ENCODE measurements around the gene THBS1.

The THBS1 gene

DNA sequence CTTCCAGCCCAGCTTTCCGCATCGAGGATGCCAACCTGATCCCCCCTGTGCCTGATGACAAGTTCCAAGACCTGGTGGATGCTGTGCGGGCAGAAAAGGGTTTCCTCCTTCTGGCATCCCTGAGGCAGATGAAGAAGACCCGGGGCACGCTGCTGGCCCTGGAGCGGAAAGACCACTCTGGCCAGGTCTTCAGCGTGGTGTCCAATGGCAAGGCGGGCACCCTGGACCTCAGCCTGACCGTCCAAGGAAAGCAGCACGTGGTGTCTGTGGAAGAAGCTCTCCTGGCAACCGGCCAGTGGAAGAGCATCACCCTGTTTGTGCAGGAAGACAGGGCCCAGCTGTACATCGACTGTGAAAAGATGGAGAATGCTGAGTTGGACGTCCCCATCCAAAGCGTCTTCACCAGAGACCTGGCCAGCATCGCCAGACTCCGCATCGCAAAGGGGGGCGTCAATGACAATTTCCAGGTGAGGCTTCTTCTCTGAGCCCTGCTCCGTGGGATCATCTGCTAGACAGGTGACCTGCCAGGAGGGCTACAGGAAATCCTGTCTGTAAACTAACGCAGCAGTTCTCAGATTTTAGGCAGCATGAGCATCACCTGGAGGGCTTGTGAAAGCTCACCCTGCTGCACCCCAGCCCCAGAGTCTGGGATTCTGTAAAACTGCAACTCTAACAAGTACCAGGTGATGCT lies 1.6 kb downstream of the THBS1 start:
- TF ChIP-seq, protein P1, sequence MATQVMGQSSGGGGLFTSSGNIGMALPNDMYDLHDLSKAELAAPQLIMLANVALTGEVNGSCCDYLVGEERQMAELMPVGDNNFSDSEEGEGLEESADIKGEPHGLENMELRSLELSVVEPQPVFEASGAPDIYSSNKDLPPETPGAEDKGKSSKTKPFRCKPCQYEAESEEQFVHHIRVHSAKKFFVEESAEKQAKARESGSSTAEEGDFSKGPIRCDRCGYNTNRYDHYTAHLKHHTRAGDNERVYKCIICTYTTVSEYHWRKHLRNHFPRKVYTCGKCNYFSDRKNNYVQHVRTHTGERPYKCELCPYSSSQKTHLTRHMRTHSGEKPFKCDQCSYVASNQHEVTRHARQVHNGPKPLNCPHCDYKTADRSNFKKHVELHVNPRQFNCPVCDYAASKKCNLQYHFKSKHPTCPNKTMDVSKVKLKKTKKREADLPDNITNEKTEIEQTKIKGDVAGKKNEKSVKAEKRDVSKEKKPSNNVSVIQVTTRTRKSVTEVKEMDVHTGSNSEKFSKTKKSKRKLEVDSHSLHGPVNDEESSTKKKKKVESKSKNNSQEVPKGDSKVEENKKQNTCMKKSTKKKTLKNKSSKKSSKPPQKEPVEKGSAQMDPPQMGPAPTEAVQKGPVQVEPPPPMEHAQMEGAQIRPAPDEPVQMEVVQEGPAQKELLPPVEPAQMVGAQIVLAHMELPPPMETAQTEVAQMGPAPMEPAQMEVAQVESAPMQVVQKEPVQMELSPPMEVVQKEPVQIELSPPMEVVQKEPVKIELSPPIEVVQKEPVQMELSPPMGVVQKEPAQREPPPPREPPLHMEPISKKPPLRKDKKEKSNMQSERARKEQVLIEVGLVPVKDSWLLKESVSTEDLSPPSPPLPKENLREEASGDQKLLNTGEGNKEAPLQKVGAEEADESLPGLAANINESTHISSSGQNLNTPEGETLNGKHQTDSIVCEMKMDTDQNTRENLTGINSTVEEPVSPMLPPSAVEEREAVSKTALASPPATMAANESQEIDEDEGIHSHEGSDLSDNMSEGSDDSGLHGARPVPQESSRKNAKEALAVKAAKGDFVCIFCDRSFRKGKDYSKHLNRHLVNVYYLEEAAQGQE (IDR thresholded peaks at IDR 0.05; ENCODE audit: low read depth): no peak
- no peak for TF ChIP-seq TCF12 (IDR thresholded peaks at IDR 0.05; ENCODE audit: low read depth)
- TF ChIP-seq TEAD4 (IDR thresholded peaks at IDR 0.05): no peak
- no peak for TF ChIP-seq TAF1 (IDR thresholded peaks at IDR 0.05; ENCODE audit: low read depth)
- no peak for TF ChIP-seq MAX (IDR thresholded peaks at IDR 0.05)

DNA sequence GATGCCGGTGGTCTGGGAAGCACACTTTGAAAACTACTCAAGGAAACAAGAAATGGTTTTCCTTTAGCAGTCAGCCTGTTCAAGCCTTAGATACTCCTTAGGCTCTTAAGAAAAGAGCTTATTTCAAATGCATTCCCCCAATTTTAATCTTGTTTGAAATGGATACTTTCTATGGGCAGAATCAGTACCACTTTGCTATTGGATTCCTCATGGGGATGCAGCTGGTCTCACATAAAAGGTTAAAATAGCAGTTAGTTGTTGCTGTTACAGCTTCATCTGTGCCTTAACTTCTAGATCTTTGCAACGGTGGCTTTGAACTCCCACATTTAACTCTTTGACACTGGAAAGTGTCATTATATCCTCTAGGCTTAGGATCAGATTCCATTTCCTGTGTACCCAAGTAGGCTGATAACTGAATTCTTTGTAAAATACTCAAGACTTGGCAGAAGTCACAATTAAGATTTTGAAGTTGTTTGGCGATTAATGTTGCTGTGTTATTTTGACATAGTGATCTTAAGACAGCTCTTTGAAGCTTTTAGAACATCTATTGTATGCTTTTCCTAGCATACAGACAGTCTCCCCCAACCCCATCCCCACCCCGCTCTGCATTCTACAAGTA lies 2.2 kb downstream of the THBS1 start:
- TF ChIP-seq TAF1 (IDR thresholded peaks at IDR 0.05; ENCODE audit: low read depth) (no peak), TCF12 (IDR thresholded peaks at IDR 0.05; ENCODE audit: low read depth) (no peak), CREB1 (IDR thresholded peaks at IDR 0.05; ENCODE audit: low read depth) (no peak), CEBPB (IDR thresholded peaks at IDR 0.05) (no peak), RAD21 (IDR thresholded peaks at IDR 0.05; ENCODE audit: low read depth) (no peak), EGR1 (IDR thresholded peaks at IDR 0.05) (no peak), NFIC (IDR thresholded peaks at IDR 0.05) (no peak), YY1 (IDR thresholded peaks at IDR 0.05; ENCODE audit: low read depth) (no peak), ZBTB7A (IDR thresholded peaks at IDR 0.05; ENCODE audit: low read depth) (no peak), MAX (IDR thresholded peaks at IDR 0.05) (no peak), FOXM1 (IDR thresholded peaks at IDR 0.05; ENCODE audit: borderline replicate concordance, low read depth) (no peak)
- TF ChIP-seq, protein P2, sequence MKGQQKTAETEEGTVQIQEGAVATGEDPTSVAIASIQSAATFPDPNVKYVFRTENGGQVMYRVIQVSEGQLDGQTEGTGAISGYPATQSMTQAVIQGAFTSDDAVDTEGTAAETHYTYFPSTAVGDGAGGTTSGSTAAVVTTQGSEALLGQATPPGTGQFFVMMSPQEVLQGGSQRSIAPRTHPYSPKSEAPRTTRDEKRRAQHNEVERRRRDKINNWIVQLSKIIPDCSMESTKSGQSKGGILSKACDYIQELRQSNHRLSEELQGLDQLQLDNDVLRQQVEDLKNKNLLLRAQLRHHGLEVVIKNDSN (IDR thresholded peaks at IDR 0.05): no peak

DNA sequence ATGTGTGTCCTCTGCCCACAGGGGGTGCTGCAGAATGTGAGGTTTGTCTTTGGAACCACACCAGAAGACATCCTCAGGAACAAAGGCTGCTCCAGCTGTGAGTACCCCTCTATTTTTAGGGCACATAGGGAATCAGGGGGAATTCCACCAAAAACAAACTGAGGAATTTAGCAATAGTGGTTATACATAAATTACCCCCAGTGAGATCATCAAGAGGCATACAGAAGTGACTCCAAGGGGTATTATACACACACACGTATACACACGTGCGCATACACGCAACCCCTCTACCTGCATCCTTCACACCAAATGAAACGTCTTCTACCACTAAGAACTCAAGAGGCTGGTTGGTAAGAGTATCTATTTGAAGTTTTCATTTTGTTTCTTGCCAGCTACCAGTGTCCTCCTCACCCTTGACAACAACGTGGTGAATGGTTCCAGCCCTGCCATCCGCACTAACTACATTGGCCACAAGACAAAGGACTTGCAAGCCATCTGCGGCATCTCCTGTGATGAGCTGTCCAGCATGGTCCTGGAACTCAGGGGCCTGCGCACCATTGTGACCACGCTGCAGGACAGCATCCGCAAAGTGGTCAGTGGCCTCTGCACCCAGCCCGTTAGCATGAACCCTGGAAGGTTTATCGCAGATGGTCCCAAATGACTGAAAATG lies 2.9 kb downstream of the THBS1 start:
- TF ChIP-seq, protein P2 (IDR thresholded peaks at IDR 0.05): no peak
- TF ChIP-seq CREB1 (IDR thresholded peaks at IDR 0.05; ENCODE audit: low read depth): no peak
- no peak for TF ChIP-seq TEAD4 (IDR thresholded peaks at IDR 0.05)
- peak; percentile 29; the same call in 1 of the 2 replicates for TF ChIP-seq RAD21 (IDR thresholded peaks at IDR 0.05; ENCODE audit: low read depth)

- TF ChIP-seq CEBPB (IDR thresholded peaks at IDR 0.05): no peak
- no peak for TF ChIP-seq TCF12 (IDR thresholded peaks at IDR 0.05; ENCODE audit: low read depth)
- TF ChIP-seq FOXM1 (IDR thresholded peaks at IDR 0.05; ENCODE audit: borderline replicate concordance, low read depth): no peak
- TF ChIP-seq YY1 (IDR thresholded peaks at IDR 0.05; ENCODE audit: low read depth): no peak
- TF ChIP-seq TAF1 (IDR thresholded peaks at IDR 0.05; ENCODE audit: low read depth): no peak
- TF ChIP-seq, protein P1 (IDR thresholded peaks at IDR 0.05; ENCODE audit: low read depth): no peak
- TF ChIP-seq RAD21 (IDR thresholded peaks at IDR 0.05; ENCODE audit: low read depth): no peak
- no peak for TF ChIP-seq CREB1 (IDR thresholded peaks at IDR 0.05; ENCODE audit: low read depth)
- TF ChIP-seq MAX (IDR thresholded peaks at IDR 0.05): no peak
Measured at GRCh38 chr15:39584266-39584659, 3.4 kb downstream of the THBS1 start.

DNA sequence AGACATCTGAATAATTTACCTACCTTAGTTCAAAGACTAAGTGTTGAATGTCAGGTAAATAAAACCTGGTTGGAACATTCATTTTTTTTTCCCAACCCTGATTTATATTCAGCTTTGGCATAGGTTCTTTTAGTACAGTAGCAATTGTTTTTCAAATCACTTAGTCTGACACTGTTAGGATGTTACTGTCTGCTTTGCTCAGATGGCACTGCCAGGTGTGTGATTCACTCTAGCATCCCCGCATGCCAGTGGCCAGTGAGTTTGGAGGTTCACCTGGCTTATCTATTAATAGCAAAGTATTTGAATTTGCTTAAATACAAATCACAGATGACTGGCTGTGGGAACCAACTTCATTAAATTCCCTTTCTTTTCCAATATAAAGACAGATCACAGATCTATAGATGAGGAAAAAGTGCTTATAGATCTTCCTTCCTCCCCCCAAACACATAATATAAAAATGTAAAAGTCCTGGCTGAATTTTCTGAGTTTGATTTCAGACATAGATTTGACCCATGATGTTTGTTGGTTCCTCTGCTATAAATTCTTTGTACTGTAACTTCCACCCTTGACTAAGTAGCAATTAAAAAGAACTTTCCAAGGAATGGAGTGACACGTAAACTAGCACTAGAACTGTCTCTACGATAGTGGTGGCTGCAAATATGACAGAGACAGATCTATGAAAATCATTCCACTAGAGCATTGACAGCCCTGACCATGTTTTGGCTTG lies 3.9 kb downstream of the THBS1 start:
- TF ChIP-seq EP300 (IDR thresholded peaks at IDR 0.05; ENCODE audit: borderline replicate concordance) (no peak), ZBTB7A (IDR thresholded peaks at IDR 0.05; ENCODE audit: low read depth) (no peak), TCF12 (IDR thresholded peaks at IDR 0.05; ENCODE audit: low read depth) (no peak), FOXM1 (IDR thresholded peaks at IDR 0.05; ENCODE audit: borderline replicate concordance, low read depth) (no peak), YY1 (IDR thresholded peaks at IDR 0.05; ENCODE audit: low read depth) (no peak), EGR1 (IDR thresholded peaks at IDR 0.05) (no peak), TAF1 (IDR thresholded peaks at IDR 0.05; ENCODE audit: low read depth) (no peak), CREB1 (IDR thresholded peaks at IDR 0.05; ENCODE audit: low read depth) (no peak), TEAD4 (IDR thresholded peaks at IDR 0.05) (no peak), MAX (IDR thresholded peaks at IDR 0.05) (no peak), NFIC (IDR thresholded peaks at IDR 0.05) (no peak), CEBPB (IDR thresholded peaks at IDR 0.05) (no peak), RAD21 (IDR thresholded peaks at IDR 0.05; ENCODE audit: low read depth) (no peak)
- TF ChIP-seq, protein P1 (IDR thresholded peaks at IDR 0.05; ENCODE audit: low read depth): no peak
- TF ChIP-seq, protein P2 (IDR thresholded peaks at IDR 0.05): no peak

Measured in Ishikawa (cell line).